HG02885 (cell line): ENCODE results near the gene SALL3.
"Not testable (repeated sequence)": the region's sequence is repeated elsewhere in the genome, so short reads cannot be mapped to it uniquely, and the experiment has no call there.

Source experiments
- ATAC-seq: cut with Tn5 transposase; IDR thresholded peaks from one replicate; pipeline ENCODE4 v1.9.1; 2021; ENCODE audit warnings: mild to moderate bottlenecking; ENCODE audit not compliant: unreplicated experiment, poor library complexity

Gene SALL3

GRCh38 chr18:78979730-78980278 is at the start of gene SALL3:
TSS of gene SALL3 (plus strand) at chr18:78979818. CDS start at chr18:78980275, 457 bp downstream.
- no peak for ATAC-seq

- ATAC-seq, result no peak
Observed at GRCh38 chr18:78932281-78932680, 47.3 kb upstream of the SALL3 start.

GRCh38 chr18:78934003-78934402 is 45.6 kb upstream of the SALL3 start:
- ATAC-seq, result no peak

GRCh38 chr18:78934551-78935225 is 44.9 kb upstream of the SALL3 start:
- no peak for ATAC-seq

GRCh38 chr18:78935406-78935805 is 44.2 kb upstream of the SALL3 start:
- ATAC-seq, result no peak

- ATAC-seq, result no peak
Observed at GRCh38 chr18:78936251-78937005, 43.2 kb upstream of the SALL3 start.

- no peak for ATAC-seq
Observed at GRCh38 chr18:78937166-78937565, 42.5 kb upstream of the SALL3 start.

GRCh38 chr18:78939105-78939504 is 40.5 kb upstream of the SALL3 start:
- no peak for ATAC-seq

GRCh38 chr18:78939734-78940494 is 39.7 kb upstream of the SALL3 start:
- no peak for ATAC-seq

GRCh38 chr18:78942236-78942635 is 37.4 kb upstream of the SALL3 start:
- not testable (repeated sequence) for ATAC-seq

GRCh38 chr18:78945628-78946027 is 34.0 kb upstream of the SALL3 start:
- ATAC-seq, result no peak

GRCh38 chr18:78947291-78947690 is 32.3 kb upstream of the SALL3 start:
- ATAC-seq, result no peak

GRCh38 chr18:78948221-78948620 is 31.4 kb upstream of the SALL3 start:
- ATAC-seq, result no peak

- ATAC-seq, result no peak
Observed at GRCh38 chr18:78948707-78949106, 30.9 kb upstream of the SALL3 start.

GRCh38 chr18:78949216-78949615 is 30.4 kb upstream of the SALL3 start:
- ATAC-seq, result no peak

- no peak for ATAC-seq
Observed at GRCh38 chr18:78950386-78950785, 29.2 kb upstream of the SALL3 start.

- ATAC-seq, result no peak
Observed at GRCh38 chr18:78953566-78953965, 26.1 kb upstream of the SALL3 start.

GRCh38 chr18:78955051-78955450 is 24.6 kb upstream of the SALL3 start:
- ATAC-seq, result no peak

- no peak for ATAC-seq
Observed at GRCh38 chr18:78957140-78957539, 22.5 kb upstream of the SALL3 start.

GRCh38 chr18:78960709-78961108 is 18.9 kb upstream of the SALL3 start:
- no peak for ATAC-seq

GRCh38 chr18:78962098-78962497 is 17.5 kb upstream of the SALL3 start:
- ATAC-seq, result no peak
